Endothelial cell of umbilical vein (primary cell): ENCODE results near the gene SLIT1.

Experiments used
- CTCF ChIP-seq, 2 donors: IDR thresholded peaks; 1 replicate in 1 of 2; 2 replicates in 1 of 2; pipeline ENCODE4 v1.5.1; 2011; ENCODE audit warnings: low read length in 2 of 2, mild to moderate bottlenecking in 2 of 2, moderate library complexity in 2 of 2, control low read depth in 1 of 2, inconsistent platforms in 1 of 2, low read depth in 1 of 2; ENCODE audit not compliant: insufficient read depth in 1 of 2; ENCODE audit errors: extremely low read depth in 1 of 2
- EZH2 ChIP-seq: IDR thresholded peaks from 2 replicates; pipeline ENCODE4 v1.6.1; 2012; ENCODE audit warnings: borderline replicate concordance, low read depth, mild to moderate bottlenecking, moderate library complexity, low read length, inconsistent platforms; ENCODE audit not compliant: severe bottlenecking
- FOS ChIP-seq: IDR thresholded peaks from 2 replicates; pipeline ENCODE4 v1.6.1; 2011; ENCODE audit warnings: mild to moderate bottlenecking, low read length, moderate library complexity, borderline replicate concordance; ENCODE audit not compliant: insufficient read depth
- POLR2A ChIP-seq: IDR thresholded peaks from 2 replicates; pipeline ENCODE4 v1.6.1; 2012; ENCODE audit warnings: low read depth, mild to moderate bottlenecking, control low read depth, low read length
- POLR2AphosphoS5 ChIP-seq: IDR thresholded peaks from 2 replicates; pipeline ENCODE4 v1.6.1; 2012; ENCODE audit warnings: low read depth, mild to moderate bottlenecking, control low read depth, low read length, moderate library complexity; ENCODE audit not compliant: insufficient read depth

DNA sequence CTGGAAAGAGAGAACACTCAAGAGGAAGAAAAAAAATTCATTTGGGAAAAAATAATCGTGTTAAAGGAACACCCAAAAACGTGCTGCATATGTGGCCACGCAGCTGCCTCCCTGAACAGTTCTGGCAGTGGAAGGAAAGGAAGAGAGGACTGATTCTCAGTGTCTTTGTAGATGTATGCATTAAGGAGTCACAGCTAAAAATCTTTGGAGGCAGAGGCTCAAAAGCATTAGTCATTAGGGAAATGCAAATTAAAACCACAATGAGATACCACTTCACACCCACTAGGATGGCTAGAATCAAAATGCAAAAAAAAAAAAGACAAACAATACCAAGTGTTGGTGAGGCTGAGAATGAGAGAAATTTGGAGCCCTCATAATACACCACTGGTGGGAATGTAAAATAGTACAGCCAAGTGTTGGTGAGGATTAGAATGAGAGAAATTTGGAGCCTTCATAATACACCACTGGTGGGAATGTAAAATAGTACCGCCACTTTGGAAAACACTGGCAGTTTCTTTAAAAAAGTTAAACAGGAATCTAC, 134.7 kb downstream of the SLIT1 start:
- TF ChIP-seq CTCF (IDR thresholded peaks at IDR 0.05; ENCODE audit: extremely low read depth in 1 of 2, insufficient read depth in 1 of 2, low read depth in 1 of 2, low read length in 2 of 2): no peak
- no peak for TF ChIP-seq EZH2
- no peak for TF ChIP-seq POLR2A
- no peak for TF ChIP-seq FOS
- no peak for TF ChIP-seq POLR2AphosphoS5
